ENCODE data around the gene KCNH3. TPM values are rescaled to one million over a fixed set of nuclear protein-coding genes. Genes with fewer than 3 reads are reported as not detected.

The KCNH3 gene
- total RNA-seq, 4 donors from 2014 or later = 0.63 to 1.7 (median 0.79) TPM

GRCh38 chr12:49565406-49566265, 26.8 kb downstream of the KCNH3 start:
- no peak for TF ChIP-seq CTCF (IDR thresholded peaks at IDR 0.05)
- ATAC-seq (ENCODE audit: low FRiP score) (no peak), DNase-seq (ENCODE audit: low spot score) (no peak)

DNA sequence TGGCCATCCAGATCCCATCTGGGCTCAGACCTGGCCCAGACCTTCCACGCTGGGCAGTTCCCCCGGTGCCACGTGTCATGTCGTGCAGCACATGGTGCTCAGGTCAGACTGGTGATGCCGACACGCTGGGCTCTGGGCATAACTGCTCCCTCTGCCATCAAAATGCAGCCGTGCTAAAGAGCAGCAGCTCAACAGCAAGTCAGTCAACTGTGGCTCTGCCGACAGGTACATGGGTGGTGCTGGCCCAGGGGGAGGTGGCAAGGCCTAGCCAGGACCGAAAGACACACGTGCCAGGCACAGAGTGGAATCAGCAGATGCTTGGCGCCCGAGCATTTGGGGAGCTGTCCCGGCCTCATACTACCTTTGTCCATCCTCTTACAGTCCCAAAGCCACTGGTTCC, 27.5 kb downstream of the KCNH3 start:
- no peak for TF ChIP-seq CTCF (IDR thresholded peaks at IDR 0.05)
- DNase-seq (ENCODE audit: low spot score) = no peak
- no peak for ATAC-seq (ENCODE audit: low FRiP score)

GRCh38 chr12:49567302-49567610, 28.4 kb downstream of the KCNH3 start:
- DNase-seq (ENCODE audit: low spot score) = no peak
- TF ChIP-seq CTCF (IDR thresholded peaks at IDR 0.05) = no peak
- peak; percentile 10 for ATAC-seq (ENCODE audit: low FRiP score)

DNA sequence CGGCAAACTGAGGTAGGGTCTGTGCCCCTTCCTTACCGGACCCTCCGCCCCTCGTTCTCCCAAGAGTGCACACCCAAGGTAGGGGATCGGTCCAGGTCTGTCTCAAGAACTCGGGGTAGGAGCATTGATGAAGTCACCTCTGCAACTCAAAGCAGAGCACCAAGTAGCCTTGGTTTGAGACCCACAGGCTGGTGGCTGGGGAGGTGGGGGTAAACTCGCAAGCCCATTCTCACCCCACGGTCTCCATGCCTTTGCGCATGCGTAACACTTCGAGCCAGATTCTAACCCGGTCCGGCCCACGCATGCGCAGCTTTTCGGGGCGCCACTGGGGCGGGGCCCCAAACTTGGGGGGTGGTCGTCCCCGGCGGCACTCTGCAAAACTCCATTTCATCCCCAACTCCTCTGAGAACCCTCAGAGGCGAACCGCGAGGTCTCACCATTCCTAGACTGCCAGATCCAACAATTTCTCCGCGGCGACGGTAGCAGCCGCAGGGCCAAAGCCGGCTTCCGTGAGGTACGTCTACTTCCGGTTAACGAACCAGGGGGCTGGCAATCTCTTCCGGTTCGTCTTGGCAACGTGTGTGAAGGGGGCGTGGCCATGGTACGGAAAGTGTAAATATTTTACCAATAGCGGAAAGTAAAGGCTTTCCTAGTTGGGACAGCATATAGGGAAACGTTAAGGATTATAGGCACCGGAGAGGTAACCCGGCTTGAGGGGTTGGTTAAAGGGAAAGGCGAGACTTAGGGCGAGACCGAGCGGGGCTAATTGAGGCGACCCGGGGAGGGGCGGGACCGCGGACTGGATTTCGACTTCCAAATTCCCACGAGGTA, 29.0 kb downstream of the KCNH3 start, which contains the start of gene MCRS1:
MCRS1 (minus strand) TSS at position 532 of the 831 bp plus-strand sequence. CDS start 1,411 bp downstream, outside the sequence.
- TF ChIP-seq CTCF (IDR thresholded peaks at IDR 0.05) = peak in 1 of 3 donors; percentile 8
- DNase-seq (ENCODE audit: low spot score) (peak; percentile 84), ATAC-seq (ENCODE audit: low FRiP score) (peak; percentile 86)

- TF ChIP-seq CTCF (IDR thresholded peaks at IDR 0.05) = no peak
- no peak for ATAC-seq (ENCODE audit: low FRiP score)
- no peak for DNase-seq (ENCODE audit: low spot score)
Measured at GRCh38 chr12:49568442-49569162, 29.8 kb downstream of the KCNH3 start.

DNA sequence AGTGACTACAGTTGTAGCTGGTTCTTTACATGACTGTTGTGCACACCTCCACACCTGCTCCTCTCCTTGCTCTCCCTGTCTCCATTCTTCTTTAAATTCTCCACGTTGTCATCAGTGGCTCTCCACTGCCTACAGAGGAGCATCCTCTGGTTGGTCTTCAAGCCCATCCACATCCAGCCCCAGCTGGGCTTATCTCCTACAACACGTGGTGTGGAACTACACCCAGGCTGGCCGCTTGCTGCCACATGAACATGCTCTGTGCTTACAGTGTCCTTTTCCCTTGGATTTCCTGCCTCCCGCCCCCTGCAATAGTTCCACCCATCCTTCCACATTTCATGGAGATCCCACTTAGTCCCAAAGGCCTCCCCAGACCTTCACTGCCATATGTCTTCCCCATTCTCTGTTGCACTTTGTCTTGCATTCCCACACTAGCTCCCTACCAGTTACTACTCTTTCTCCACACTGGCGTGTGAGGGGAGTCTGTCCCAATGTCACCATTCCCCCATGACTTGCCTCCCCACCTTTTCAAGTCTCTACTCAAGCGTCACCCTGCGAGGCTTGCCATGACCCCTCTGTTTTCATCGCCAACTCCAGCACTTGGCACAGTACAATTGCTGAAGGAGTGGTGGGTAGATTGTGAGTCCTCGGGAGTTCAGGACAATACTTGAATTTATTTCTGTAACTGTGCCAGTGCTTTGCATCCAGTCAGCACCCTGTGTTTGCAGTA, 38.9 kb downstream of the KCNH3 start:
- no peak for TF ChIP-seq CTCF (IDR thresholded peaks at IDR 0.05)
- DNase-seq (ENCODE audit: low spot score) = no peak
- ATAC-seq (ENCODE audit: low FRiP score) = no peak
